Suprapubic skin (tissue), 4 donors: ENCODE data around the gene LRRC47.

Experiments used
- EP300 ChIP-seq: sonication (generic); formaldehyde crosslinking; IDR thresholded peaks from one replicate; pipeline ENCODE4 v1.6.1; 2017; ENCODE audit warnings: antibody characterized with exemption
- POLR2A ChIP-seq, 2 donors: fragments of 450-650 bp; IDR thresholded peaks; one replicate each; pipeline ENCODE4 v1.6.1; 2017; ENCODE audit warnings: antibody characterized with exemption in 2 of 2, mild to moderate bottlenecking in 2 of 2, moderate library complexity in 2 of 2
- POLR2AphosphoS5 ChIP-seq, 3 donors: sonication (generic); formaldehyde crosslinking; IDR thresholded peaks; one replicate each; pipeline ENCODE4 v1.6.1; 2017; ENCODE audit warnings: antibody characterized with exemption in 3 of 3
- TF ChIP-seq, protein P1 (sequence below), 2 donors: fragments of 200-600 bp in 1 of 2; fragments of 450-650 bp in 1 of 2; sonication (generic) in 1 of 2; IDR thresholded peaks; one replicate each; pipeline ENCODE4 v1.5.1; 2016 to 2019; ENCODE audit warnings: antibody characterized with exemption in 2 of 2, mild to moderate bottlenecking in 1 of 2, moderate library complexity in 1 of 2

DNA sequence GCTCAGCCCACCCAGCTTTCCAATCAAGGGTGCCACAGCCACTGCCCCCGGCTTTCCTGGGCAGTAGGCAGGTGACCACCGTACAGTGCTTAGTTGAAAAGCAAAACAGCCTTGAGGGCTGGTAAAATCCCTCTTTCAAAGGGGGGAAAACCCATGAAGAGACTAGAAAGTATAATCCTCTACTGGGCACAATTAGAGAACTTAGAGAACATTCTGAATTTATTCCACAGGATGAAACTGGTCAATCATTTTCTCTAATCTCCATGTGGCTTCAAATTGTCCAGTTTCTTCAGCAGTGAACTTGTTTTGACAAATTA is 15.3 kb upstream of the LRRC47 start:
- TF ChIP-seq, protein P1, sequence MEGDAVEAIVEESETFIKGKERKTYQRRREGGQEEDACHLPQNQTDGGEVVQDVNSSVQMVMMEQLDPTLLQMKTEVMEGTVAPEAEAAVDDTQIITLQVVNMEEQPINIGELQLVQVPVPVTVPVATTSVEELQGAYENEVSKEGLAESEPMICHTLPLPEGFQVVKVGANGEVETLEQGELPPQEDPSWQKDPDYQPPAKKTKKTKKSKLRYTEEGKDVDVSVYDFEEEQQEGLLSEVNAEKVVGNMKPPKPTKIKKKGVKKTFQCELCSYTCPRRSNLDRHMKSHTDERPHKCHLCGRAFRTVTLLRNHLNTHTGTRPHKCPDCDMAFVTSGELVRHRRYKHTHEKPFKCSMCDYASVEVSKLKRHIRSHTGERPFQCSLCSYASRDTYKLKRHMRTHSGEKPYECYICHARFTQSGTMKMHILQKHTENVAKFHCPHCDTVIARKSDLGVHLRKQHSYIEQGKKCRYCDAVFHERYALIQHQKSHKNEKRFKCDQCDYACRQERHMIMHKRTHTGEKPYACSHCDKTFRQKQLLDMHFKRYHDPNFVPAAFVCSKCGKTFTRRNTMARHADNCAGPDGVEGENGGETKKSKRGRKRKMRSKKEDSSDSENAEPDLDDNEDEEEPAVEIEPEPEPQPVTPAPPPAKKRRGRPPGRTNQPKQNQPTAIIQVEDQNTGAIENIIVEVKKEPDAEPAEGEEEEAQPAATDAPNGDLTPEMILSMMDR (IDR thresholded peaks at IDR 0.05): no peak
- no peak for TF ChIP-seq EP300
- TF ChIP-seq POLR2A (IDR thresholded peaks at IDR 0.05): no peak
- TF ChIP-seq POLR2AphosphoS5 (IDR thresholded peaks at IDR 0.05): no peak
